MM.1S (cell line): ENCODE results near the gene COA3.
"Not testable (repeated sequence)": the region's sequence is repeated elsewhere in the genome, so short reads cannot be mapped to it uniquely, and the experiment has no call there.

Experiments used
- CTCF ChIP-seq: fragments of 300-600 bp; sonication (generic); IDR thresholded peaks from 2 replicates; pipeline ENCODE4 v1.5.1; 2016; ENCODE audit warnings: antibody characterized with exemption, low read length, mixed read lengths
- EZH2 ChIP-seq: fragments of 300-600 bp; sonication (generic); optimal IDR thresholded peaks from 2 replicates; pipeline ENCODE3; 2017; ENCODE audit warnings: low read depth, mild to moderate bottlenecking, antibody characterized with exemption, low read length, mixed read lengths
- EZH2phosphoT487 ChIP-seq: fragments of 300-600 bp; sonication (generic); IDR thresholded peaks from 2 replicates; pipeline ENCODE4 v1.6.1; 2018; ENCODE audit warnings: antibody characterized with exemption, low read length

GRCh38 chr17:42769964-42770363 lies 28.5 kb downstream of the COA3 start:
- TF ChIP-seq CTCF, EZH2, EZH2phosphoT487: not testable (repeated sequence)
